GM12873 (cell line): ENCODE data around the gene CNDP1.

ENCODE experiments used
- CTCF ChIP-seq: IDR thresholded peaks from 2 replicates; pipeline ENCODE4 v1.5.1; 2012; ENCODE audit warnings: low read depth, mild to moderate bottlenecking, moderate library complexity, low read length, control low read depth; ENCODE audit not compliant: insufficient read depth; ENCODE audit errors: missing control alignments

CNDP1 gene

GRCh38 chr18:74512321-74513053 lies 21.8 kb upstream of the CNDP1 start:
- no peak for TF ChIP-seq CTCF

GRCh38 chr18:74513149-74513882 lies 21.0 kb upstream of the CNDP1 start:
- no peak for TF ChIP-seq CTCF

GRCh38 chr18:74513883-74514205 lies 20.5 kb upstream of the CNDP1 start:
- no peak for TF ChIP-seq CTCF

- no peak for TF ChIP-seq CTCF
These were observed 19.3 kb upstream of the CNDP1 start for GRCh38 chr18:74514860-74515495.

GRCh38 chr18:74515620-74516231 lies 18.6 kb upstream of the CNDP1 start:
- no peak for TF ChIP-seq CTCF

- TF ChIP-seq CTCF: no peak
These were observed 17.7 kb upstream of the CNDP1 start for GRCh38 chr18:74516271-74517235.
